ENCODE results near the gene NTM.

Gene NTM

GRCh38 chr11:132005887-132006286 lies 635.5 kb downstream of the NTM start:
- no peak overlapping the region for H3K27ac ChIP-seq
- TF ChIP-seq CTCF (conservative IDR thresholded peaks at IDR 0.05): no peak

GRCh38 chr11:132006884-132007580 lies 636.6 kb downstream of the NTM start:
- TF ChIP-seq CTCF (conservative IDR thresholded peaks at IDR 0.05): no peak
- H3K27ac ChIP-seq: no peak overlapping the region

- no peak overlapping the region for H3K27ac ChIP-seq
- no peak for TF ChIP-seq CTCF (conservative IDR thresholded peaks at IDR 0.05)
These were observed 637.8 kb downstream of the NTM start for GRCh38 chr11:132008226-132008625.

GRCh38 chr11:132008872-132009271 lies 638.5 kb downstream of the NTM start:
- no peak overlapping the region for H3K27ac ChIP-seq
- no peak for TF ChIP-seq CTCF (conservative IDR thresholded peaks at IDR 0.05)

GRCh38 chr11:132020001-132020400 lies 649.6 kb downstream of the NTM start:
- no peak for TF ChIP-seq CTCF (conservative IDR thresholded peaks at IDR 0.05)
- H3K27ac ChIP-seq: no peak overlapping the region

GRCh38 chr11:132022285-132022684 lies 651.9 kb downstream of the NTM start:
- H3K27ac ChIP-seq: no peak overlapping the region
- no peak for TF ChIP-seq CTCF (conservative IDR thresholded peaks at IDR 0.05)

GRCh38 chr11:132022733-132023478 lies 652.5 kb downstream of the NTM start:
- TF ChIP-seq CTCF (conservative IDR thresholded peaks at IDR 0.05): no peak
- H3K27ac ChIP-seq: no peak overlapping the region

Data from VCaP (cell line).